HG02623 (cell line): Measurements from ENCODE around the gene AMPD3.
"Not testable (repeated sequence)": the region's sequence is repeated elsewhere in the genome, so short reads cannot be mapped to it uniquely, and the experiment has no call there.

Experiments
- ATAC-seq: cut with Tn5 transposase; IDR thresholded peaks from one replicate; pipeline ENCODE4 v1.9.1; 2021; ENCODE audit warnings: moderate library complexity; ENCODE audit not compliant: unreplicated experiment

AMPD3 gene

DNA sequence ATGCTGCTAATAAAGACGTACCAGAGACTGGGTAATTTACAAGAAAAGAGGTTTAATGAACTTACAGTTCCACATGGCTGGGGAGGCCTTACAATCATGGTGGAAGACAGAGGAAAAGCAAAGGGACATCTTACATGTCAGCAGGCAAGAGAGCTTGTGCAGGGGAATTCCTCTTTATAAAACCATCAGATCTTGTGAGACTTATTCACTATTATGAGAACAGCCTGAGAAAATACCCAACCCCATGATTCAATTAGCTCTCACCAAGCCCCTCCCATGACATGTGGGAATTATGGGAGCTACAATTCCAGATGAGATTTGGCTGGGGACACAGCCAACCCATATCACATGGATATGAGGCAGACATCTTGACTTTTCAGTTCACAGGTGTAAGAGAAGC, 18.4 kb upstream of the AMPD3 start:
- ATAC-seq: not testable (repeated sequence)

DNA sequence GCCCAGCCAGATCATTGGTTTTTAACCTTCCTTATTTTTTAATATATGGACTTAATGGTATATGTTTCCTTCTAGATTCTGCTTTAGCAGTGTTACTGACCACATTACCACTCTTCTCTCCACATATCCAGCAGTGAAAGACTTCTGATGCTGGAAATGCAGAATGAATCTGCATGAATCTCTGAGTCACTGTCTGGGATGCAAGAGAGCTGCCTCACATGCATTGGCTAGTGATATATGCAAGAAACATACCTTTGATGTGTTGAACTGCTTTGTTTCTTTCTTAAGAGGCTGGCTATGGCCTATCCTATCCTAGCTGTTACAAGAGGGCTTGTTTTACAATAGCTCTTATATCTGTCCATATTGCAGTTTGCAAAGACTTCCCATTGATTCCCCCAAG, 16.6 kb upstream of the AMPD3 start:
- no peak for ATAC-seq

DNA sequence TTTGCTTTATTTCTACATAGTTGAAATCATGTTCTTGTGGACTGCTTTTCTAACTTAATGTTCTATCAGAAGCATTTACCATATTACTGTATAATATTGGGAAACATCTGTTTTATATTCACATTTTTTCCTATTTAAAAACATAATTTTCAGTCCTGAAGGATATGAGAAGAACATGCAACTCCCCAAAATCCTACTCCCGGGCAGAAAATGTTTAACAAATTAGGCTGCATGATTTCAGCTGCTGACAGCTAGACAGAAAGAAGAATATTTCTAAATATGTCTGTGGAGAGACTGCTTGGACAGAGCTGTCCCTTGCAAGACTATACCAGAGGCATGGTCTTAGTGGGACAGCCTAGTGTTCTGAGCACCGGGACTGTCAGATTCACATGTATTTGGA, 15.7 kb upstream of the AMPD3 start:
- no peak for ATAC-seq

DNA sequence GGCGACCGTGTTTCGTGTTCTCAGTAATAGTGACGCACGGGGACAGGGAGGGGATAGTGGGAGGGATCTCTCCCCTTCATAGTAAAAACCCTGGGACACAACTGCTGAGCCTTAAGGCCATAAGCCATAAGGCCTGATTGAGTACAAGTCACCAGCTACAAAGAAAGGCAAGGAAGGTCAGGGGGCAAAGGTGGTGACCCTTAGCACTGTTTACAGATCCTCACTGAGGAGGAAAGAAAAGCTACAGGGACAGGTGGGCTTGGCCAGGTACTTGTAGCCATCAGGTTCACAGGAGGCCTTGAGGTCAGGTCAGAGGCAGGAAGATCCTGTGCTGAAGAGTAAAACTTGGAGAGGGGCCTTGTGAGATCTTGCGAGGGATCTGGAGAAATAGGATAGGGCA, 15.1 kb upstream of the AMPD3 start:
- ATAC-seq: no peak

DNA sequence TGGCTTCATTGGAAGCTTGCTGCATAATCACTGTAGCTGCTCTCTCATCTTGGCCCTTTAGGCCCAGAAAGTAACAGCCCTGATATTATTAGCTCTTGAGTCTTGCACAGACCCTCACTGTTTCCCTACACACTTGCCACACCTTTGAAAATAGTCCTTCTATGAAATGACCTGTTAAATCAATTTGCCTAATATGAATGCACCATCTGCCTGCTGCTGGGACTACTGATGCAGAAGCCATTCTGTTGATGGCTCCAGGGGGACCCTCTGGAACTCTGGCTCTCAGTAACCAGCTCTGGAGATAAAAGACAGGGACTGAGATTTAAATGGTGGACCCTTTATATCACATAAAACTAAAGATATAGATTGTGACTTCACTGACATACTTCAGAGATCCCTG, 14.7 kb upstream of the AMPD3 start:
- ATAC-seq: no peak

DNA sequence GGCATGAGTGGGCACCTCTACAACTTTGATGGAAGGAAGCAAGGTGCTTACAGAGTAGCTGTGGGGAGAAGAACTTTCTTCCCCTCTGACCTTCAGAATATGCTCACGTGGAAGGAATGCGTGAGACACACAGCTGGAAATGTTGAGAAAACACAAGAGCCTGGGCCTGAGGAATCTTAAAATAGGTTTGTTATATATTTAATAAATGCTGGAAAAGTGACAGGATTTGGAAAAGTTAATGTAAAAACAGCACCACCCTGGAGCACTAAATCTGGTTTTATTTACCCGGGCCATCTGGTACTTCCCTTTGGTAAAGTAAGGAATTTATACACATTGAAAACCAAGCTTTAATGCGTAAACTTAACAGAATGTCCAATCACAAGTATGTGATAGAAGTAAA, 14.0 kb upstream of the AMPD3 start:
- no peak for ATAC-seq

- ATAC-seq: peak; percentile 99
Observed at GRCh38 chr11:10441652-10442503, 13.2 kb upstream of the AMPD3 start.

- ATAC-seq: no peak
Observed at GRCh38 chr11:10443152-10443551, 11.9 kb upstream of the AMPD3 start.

- ATAC-seq: no peak
Observed at GRCh38 chr11:10443721-10444235, 11.3 kb upstream of the AMPD3 start.

- ATAC-seq: no peak
Observed at GRCh38 chr11:10444725-10445315, 10.2 kb upstream of the AMPD3 start.

GRCh38 chr11:10447445-10447844, 7.6 kb upstream of the AMPD3 start:
- ATAC-seq: no peak

GRCh38 chr11:10450462-10451425, 4.3 kb upstream of the AMPD3 start:
- ATAC-seq: no peak

GRCh38 chr11:10451426-10452116, 3.5 kb upstream of the AMPD3 start:
- ATAC-seq: no peak

DNA sequence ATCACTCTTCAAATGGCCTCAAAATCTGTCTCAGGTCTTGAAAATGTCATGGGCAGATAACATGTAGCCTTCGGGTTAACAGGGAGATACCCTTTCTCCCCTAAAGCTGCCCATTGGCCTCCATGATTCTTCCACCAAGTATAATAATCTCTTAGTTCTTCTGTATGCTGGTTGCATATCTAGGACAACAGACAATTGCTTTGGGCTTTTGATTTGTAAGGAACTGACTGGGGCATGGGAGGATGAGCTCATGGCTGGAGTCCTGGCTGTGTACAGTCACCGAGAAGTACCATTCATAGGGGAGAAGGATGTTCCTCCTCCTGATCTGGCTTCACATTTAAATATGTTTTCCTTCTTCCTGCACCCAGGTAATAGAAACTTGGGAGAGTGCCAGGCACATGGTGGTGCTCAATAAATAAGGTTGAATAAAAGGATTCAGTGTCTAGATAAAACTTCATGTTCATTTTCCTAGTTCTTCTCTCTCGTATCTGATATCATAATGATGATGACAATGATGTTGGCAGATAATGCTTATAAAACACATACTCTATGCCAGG, 2.8 kb upstream of the AMPD3 start:
- ATAC-seq: no peak

DNA sequence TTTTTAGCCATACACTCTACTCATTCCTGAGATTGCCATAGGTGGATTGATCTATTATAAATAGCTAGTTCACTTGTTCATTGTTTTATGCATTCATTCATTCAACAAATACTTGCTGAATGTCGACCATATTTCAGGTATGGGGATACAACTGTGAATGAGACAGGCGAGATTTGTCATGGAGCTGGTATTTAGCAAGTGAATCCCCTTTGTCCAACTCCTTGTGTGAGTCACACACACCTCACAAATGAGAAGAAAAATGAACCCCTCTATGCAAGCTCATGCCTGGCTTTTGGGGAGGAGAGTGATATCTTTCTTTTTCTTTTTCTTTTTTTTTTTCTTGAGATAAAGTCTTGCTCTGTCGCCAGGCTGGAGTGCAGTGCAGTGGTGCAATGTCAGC, 1.8 kb upstream of the AMPD3 start:
- no peak for ATAC-seq

- ATAC-seq: peak; percentile 55
Observed at GRCh38 chr11:10455637-10456487, 798 bp downstream of the AMPD3 start.

DNA sequence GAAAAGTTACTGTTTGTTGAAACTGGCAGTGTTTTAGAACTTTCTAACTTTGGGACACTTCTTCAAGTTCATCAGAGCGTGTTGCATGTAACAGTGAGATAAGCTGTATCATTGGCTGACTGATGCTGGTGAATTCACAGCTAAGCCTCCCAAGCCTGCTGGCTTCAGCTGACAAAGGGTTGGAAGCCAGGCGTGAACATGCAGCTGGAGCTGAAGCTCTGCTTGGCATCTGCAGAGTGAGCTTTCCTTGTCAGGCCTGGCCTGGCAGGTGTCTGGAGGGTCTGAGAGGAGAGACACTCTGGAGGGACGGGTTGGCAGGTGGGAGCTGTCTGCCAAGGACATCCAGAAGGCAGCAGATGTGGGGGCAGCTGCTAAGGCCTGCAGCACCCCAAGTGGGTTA, 1.5 kb downstream of the AMPD3 start:
- ATAC-seq: no peak

DNA sequence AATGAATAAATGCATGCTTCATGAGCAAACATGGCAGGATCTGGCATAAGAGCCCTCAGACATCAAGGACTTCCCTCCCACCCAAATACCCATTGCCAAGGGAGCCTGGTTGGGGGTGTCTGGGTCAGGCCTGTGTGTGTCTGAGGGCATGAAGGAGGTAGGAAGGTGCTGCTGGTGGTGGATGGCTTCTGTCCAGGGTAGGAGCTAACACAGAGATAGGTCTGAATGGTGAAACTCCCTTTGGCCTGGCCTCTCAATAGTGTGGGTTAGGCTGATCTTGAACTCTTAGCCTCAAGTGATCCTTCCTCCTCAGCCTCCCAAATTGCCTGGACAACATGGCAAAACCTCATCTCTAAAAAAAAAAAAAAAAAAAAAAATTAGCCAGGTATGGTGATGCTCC, 2.8 kb downstream of the AMPD3 start:
- no peak for ATAC-seq
